ENCODE data around the gene KIAA1217. TPM values are rescaled to one million over a fixed set of nuclear protein-coding genes. Genes with fewer than 3 reads are reported as not detected.

Gene KIAA1217
- total RNA-seq, 2 donors from 2014 or later: 69.2 to 78.4 TPM

DNA sequence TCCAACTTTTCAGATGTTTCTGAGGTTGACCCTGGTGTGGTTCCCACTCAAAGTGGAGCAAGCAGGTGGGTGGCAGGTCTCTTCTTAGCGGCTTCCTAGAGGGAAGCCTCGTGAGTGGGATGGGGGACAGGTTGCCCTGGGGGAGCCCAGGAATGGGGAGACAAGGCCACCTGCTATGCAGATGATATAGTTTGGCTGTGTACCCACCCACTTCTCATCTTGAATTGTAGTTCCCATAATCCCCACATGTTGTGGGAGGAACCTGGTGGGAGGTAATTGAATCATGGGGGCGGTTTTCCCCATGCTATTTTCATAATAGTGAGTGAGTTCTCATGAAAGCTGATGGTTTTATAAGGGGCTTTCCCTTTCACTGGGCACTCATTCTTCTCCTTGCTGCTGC is 68.3 kb downstream of the KIAA1217 start:
- ATAC-seq: no peak
- intact Hi-C loops (cut with DNase I, micrococcal nuclease): no loop called here
- DNase-seq: no peak

GRCh38 chr10:24277771-24278170 is 68.8 kb downstream of the KIAA1217 start:
- intact Hi-C loops (cut with DNase I, micrococcal nuclease): no loop called here
- DNase-seq: no peak

DNA sequence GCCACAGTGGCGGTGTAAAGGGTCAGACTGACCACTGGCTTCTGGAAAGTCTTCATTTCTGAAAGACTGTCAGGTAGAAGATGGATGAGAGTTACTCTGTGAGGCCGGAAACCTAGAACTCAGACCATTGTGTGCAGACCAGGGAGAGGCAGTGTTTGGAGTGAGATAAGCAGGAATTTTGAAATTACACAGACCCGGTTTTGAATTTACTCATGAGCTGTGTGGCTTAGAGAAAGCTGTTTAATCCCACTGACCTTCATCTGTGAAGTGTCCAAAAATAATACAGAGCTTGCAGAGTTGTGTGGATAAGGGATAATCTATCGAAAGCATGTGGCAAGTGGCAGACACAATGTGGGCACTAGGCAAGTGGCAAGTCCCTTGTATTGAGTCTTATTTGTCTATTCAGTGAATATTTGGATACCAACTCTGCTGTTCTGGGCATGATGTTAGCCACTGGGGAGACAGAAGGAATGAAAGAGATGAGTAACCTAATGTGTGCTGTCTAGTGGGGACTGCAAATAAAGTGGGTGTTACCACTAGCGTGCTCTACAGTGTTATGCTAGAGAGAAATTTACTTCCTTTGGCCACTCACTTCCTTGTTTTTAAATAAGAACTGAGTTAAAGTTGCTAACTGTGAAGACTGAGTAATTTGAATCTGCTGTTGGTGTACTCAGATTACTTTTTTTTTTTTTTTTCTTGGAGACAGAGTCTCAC is 69.4 kb downstream of the KIAA1217 start:
- DNase-seq (no peak), ATAC-seq (no peak)
- intact Hi-C loops (cut with DNase I, micrococcal nuclease): no loop called here

More at GRCh38 chr10:24277771-24278170, 68.8 kb downstream of the KIAA1217 start:
- no peak for ATAC-seq

- intact Hi-C loops (cut with DNase I, micrococcal nuclease): no loop called here
- no peak for ATAC-seq
- no peak for DNase-seq
Observed at GRCh38 chr10:24279166-24279565, 70.2 kb downstream of the KIAA1217 start.

GRCh38 chr10:24287559-24288195 is 78.7 kb downstream of the KIAA1217 start:
- intact Hi-C loops (cut with DNase I, micrococcal nuclease): no loop called here
- DNase-seq: no peak
- ATAC-seq: no peak

- DNase-seq (no peak), ATAC-seq (no peak)
- intact Hi-C loops (cut with DNase I, micrococcal nuclease): no loop called here
Observed at GRCh38 chr10:24288581-24288980, 79.6 kb downstream of the KIAA1217 start.

DNA sequence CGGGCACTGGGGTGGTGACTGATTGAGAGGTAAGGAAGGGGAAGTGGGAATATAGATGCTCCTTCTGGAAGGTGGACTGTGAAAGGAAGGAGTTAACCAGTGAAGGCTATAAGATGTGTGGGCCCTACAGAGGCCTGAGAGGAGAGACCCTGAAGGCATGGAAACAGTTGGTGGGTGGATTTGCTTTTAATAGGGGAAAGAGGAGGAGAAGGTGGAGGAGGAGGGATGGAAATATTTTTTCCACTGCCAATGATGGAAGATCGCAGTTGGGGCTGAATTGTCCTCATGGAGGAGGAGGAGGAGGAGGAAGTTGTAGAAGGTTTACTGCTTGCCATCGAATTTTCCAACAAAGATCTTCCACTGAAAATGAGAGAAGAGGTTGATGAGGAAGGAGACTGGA is 80.3 kb downstream of the KIAA1217 start:
- ATAC-seq (no peak), DNase-seq (no peak)
- intact Hi-C loops (cut with DNase I, micrococcal nuclease): no loop called here

DNA sequence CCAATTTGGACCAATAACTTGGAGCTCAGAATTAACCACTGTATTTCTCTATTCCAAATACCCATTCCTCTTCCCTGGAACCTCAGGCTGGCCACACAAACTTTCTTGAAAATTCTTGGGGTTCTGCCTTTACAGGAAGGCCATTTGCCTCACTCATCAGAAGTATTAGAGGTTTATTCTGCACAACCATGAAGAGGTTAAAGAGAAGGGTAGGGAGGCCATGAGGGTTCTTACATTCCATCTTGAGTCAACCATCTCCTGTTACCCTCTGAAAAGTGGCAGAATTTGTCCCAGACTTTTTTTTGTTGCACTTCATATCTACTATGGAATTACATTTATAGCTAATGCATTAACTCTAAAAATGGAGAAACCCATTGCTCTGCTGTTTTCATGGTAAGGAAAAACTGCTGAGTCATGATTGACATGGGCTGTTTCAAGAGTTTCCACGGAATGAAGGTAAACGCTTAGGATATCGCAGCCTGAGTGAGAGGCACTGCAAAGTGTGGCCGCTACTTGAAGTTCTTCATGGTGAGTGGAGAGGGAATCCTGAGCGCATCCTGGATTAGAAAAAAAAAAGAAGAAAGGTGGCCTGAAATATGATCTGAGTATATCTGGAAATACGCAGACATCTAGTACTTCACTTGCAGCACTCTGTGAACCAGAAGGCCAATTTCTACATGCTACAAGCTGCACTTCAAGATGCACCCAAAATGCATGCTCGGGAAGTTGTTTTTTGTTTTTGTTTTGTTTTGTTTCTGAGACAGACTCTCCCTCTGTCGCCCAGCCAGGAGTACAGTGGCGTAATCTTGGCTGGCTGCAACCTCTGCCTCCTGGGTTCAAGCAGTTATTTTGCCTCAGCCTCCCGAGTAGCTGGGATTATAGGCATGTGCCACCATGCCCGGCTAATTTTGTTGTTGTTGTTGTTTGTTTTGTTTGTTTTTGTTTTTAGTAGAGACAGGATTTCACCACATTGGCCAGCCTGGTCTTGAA is 83.7 kb downstream of the KIAA1217 start:
- DNase-seq: no peak
- no peak for ATAC-seq
- intact Hi-C loops (cut with DNase I, micrococcal nuclease): no loop called here

DNA sequence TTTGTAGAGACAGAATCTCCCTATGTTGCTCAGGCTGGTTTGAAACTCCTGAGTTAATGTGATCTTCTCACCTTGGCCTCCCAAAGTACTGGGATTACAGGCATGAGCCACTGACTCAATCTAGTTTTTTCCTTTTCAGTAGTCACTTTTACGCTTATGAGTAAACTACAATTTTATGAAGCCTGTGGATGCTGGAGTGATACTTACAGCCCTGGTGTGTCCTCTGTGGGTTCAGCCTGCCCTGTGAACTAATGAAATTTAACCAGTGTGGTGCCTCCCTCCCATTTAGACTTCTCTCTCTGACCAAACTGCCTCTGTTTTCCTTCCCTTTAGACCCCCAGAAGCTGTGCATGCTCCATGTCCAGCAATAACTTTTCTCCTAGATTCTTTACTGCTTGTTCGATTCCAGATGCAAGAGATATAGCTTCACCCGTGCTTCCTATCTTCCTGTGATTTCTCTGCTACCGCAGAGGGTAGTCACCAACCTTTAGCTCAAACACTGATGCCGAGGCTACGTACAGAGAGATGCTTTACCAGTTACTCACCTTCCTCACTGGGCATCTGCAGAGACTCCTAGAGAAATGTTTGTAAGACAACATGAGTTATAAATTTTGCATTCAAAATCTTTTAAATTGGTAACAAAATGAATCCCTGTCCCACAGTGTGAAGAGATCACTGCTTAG is 90.8 kb downstream of the KIAA1217 start:
- no peak for ATAC-seq
- no peak for DNase-seq
- intact Hi-C loops (cut with DNase I, micrococcal nuclease): no loop called here

GRCh38 chr10:24303522-24304310 is 94.8 kb downstream of the KIAA1217 start:
- DNase-seq (no peak), ATAC-seq (no peak)
- intact Hi-C loops (cut with DNase I, micrococcal nuclease): no loop called here

GRCh38 chr10:24305551-24306506 is 96.9 kb downstream of the KIAA1217 start:
- intact Hi-C loops (cut with DNase I, micrococcal nuclease): no loop called here
- ATAC-seq (no peak), DNase-seq (no peak)

- intact Hi-C loops (cut with DNase I, micrococcal nuclease): no loop called here
- DNase-seq: no peak
- ATAC-seq: no peak
Observed at GRCh38 chr10:24306507-24306875, 97.6 kb downstream of the KIAA1217 start.

- intact Hi-C loops (cut with DNase I, micrococcal nuclease): no loop called here
- ATAC-seq (no peak), DNase-seq (no peak)
Observed at GRCh38 chr10:24307116-24307515, 98.2 kb downstream of the KIAA1217 start.

GRCh38 chr10:24307696-24308485 is 99.0 kb downstream of the KIAA1217 start:
- DNase-seq (no peak), ATAC-seq (no peak)
- intact Hi-C loops (cut with DNase I, micrococcal nuclease): no loop called here

DNA sequence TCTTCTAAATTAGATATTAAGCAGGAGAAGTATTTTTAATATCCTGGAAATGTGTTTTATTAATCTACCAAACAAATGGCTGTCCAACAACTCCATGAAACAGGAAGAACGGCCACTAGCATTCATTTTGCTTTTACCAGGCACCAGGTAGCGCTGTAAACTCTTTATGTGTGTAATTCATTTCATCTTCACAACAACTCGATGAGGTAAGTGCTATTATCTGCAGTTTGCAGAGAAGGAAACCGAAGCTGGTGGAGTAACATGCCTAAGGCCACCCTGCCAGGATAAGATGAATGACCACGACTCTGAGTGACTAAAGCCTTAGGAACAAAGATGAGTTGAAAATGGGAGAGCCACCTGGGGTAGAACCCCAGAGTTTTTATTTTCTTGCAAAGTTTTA is 101.2 kb downstream of the KIAA1217 start:
- ATAC-seq (no peak), DNase-seq (no peak)
- intact Hi-C loops (cut with DNase I, micrococcal nuclease): no loop called here

GRCh38 chr10:24311888-24312287 is 103.0 kb downstream of the KIAA1217 start:
- intact Hi-C loops (cut with DNase I, micrococcal nuclease): no loop called here
- DNase-seq: no peak

DNA sequence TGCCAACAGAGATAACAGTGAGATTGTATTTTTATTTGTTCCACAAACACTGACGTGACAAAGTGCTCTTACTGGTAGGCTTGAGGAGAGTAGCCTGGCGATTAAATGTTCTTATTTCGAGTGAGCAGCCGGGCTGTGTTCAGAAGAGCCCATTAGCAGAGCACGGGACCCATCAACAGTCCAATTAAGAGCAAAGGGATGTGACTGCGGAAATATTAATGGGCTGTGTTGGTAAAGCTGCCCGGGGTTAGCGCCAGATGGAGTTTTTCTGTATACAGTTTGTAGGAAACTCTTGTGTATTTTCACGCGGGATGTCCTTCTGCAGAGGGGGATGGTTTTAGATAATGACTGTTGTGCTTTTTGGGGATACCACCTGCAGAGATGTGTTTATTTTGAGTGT is 104.3 kb downstream of the KIAA1217 start:
- no peak for ATAC-seq
- no peak for DNase-seq
- intact Hi-C loops (cut with DNase I, micrococcal nuclease): no loop called here

More at GRCh38 chr10:24311888-24312287, 103.0 kb downstream of the KIAA1217 start:
- no peak for ATAC-seq
